Stomach (tissue), 9 donors: Measurements from ENCODE around the gene IBA57. TPM values are rescaled to one million over a fixed set of nuclear protein-coding genes. Genes with fewer than 3 reads are reported as not detected.
A peak's percentile ranks its signal among the peaks of the same experiment; 100 is the strongest.

Source experiments
- DNase-seq, 2 donors: peaks; one replicate each; pipeline versions ENCODE4 v3.0.0 to v3.0.0-alpha.2; 2013 to 2019
- H3K27ac ChIP-seq, 5 donors: fragments of 200-600 bp in 4 of 5; sonication (generic) in 4 of 5; one replicate each; pipeline ENCODE4 v1.5.1; 2013 to 2019; ENCODE audit warnings: mild to moderate bottlenecking in 1 of 5, moderate library complexity in 1 of 5
- H3K27me3 ChIP-seq, 3 donors: fragments of 200-600 bp; sonication (generic); one replicate each; pipeline ENCODE4 v1.5.1; 2017 to 2019; ENCODE audit warnings: mixed run types in 1 of 3
- H3K36me3 ChIP-seq, 4 donors: fragments of 200-600 bp; sonication (generic); 1 replicate in 3 of 4; 2 replicates in 1 of 4; pipeline ENCODE4 v1.5.1; 2016 to 2019
- H3K4me1 ChIP-seq, 4 donors: fragments of 200-600 bp; sonication (generic); one replicate each; pipeline ENCODE4 v1.5.1; 2016 to 2019
- H3K4me3 ChIP-seq, 4 donors: fragments of 200-600 bp; sonication (generic) in 3 of 4; one replicate each; pipeline ENCODE4 v1.5.1; 2016 to 2019; ENCODE audit warnings: mild to moderate bottlenecking in 1 of 4
- H3K9me3 ChIP-seq, 4 donors: fragments of 200-600 bp; sonication (generic); one replicate each; pipeline ENCODE4 v1.5.1; 2016 to 2019
- CTCF ChIP-seq, 7 experiments: fragments of 450-650 bp in 4 of 7; fragments of 200-600 bp in 3 of 7; sonication (generic) in 3 of 7; IDR thresholded peaks; one replicate each; pipeline ENCODE4 v1.5.1; 2016 to 2019; ENCODE audit warnings: antibody characterized with exemption in 7 of 7, control low read depth in 2 of 7, mild to moderate bottlenecking in 1 of 7
- EP300 ChIP-seq: sonication (generic); formaldehyde crosslinking; IDR thresholded peaks from one replicate; pipeline ENCODE4 v1.6.1; 2017; ENCODE audit warnings: antibody characterized with exemption
- POLR2A ChIP-seq, 4 donors: fragments of 450-650 bp; IDR thresholded peaks; one replicate each; pipeline ENCODE4 v1.6.1; 2016; ENCODE audit warnings: antibody characterized with exemption in 4 of 4, control low read depth in 2 of 4, mild to moderate bottlenecking in 1 of 4, moderate library complexity in 1 of 4
- POLR2AphosphoS5 ChIP-seq, 3 donors: sonication (generic); formaldehyde crosslinking; IDR thresholded peaks; one replicate each; pipeline ENCODE4 v1.6.1; 2016; ENCODE audit warnings: antibody characterized with exemption in 3 of 3
- WGBS, 5 donors: extraction: QIAGEN DNeasy Blood & Tissue Kit in 3 of 5; methylation state at CpG; one replicate each; pipeline versions ENCODE4 v1.1.5 to v1.1.7; 2013 to 2018; 5-methylcytosine and 5-hydroxymethylcytosine counted together
- intact Hi-C: fragments of 100-400 bp; cut with DNase I; formaldehyde crosslinking; loops from one replicate; pipeline ENCODE4 v1.15.1; 2023; ENCODE audit warnings: low total_unique reads
- polyA plus RNA-seq, 3 donors: library from polyadenylated mRNA; stranded (reverse); fragments of 200-250 nt; gene quantifications; one replicate each; pipeline ENCODE4 v1.2.3, GENCODE V29; 2013
- total RNA-seq, 5 donors: library from RNA; depleted of rRNA; stranded (reverse); fragments of >200 nt; gene quantifications; one replicate each; pipeline versions ENCODE4 v1.1.0 to v1.2.3, GENCODE V29; 2014 to 2016
- donor health status: healthy with polysubstance abuse.
- donor health status: Bipolar disorder and iron deficiency.
- donor health status: healthy.

IBA57 gene
- total and polyA plus RNA-seq, 8 donors = 1.2 to 6.1 (median 4.3) TPM

- intact Hi-C loops = no loop called here
- DNase-seq = peak in 1 of 2 donors; percentile 8
- peaks cover 10 to 23% (median 17%) of the 10 kb centered on the region in 4 donors for H3K4me1 ChIP-seq
- no peaks in the 10 kb centered on the region for H3K9me3 ChIP-seq
- TF ChIP-seq CTCF (IDR thresholded peaks at IDR 0.05) (no peak), EP300 (no peak), POLR2AphosphoS5 (IDR thresholded peaks at IDR 0.05) (no peak)
- no peaks in the 10 kb centered on the region for H3K36me3 ChIP-seq
- peaks cover 0 to 63% (median 21%) of the 10 kb centered on the region in 3 donors for H3K27me3 ChIP-seq
- H3K27ac ChIP-seq = no peak overlapping the region
- H3K4me3 ChIP-seq = peak overlapping the region in 1 of 4 donors; percentile 46
- WGBS, 5 donors = 73 to 87% (median 79%) methylated on average over 50 to 96 of the region's 96 CpGs
These were observed 46.2 kb downstream of the IBA57 start for GRCh38 chr1:228211531-228212414.

GRCh38 chr1:228212415-228212965, 46.9 kb downstream of the IBA57 start:
- Histone ChIP-seq H3K4me1 (peaks cover 10 to 23% (median 17%) of the 10 kb centered on the region in 4 donors), H3K36me3 (no peaks in the 10 kb centered on the region), H3K27ac (peak overlapping the region in 1 of 5 donors; percentile 78), H3K9me3 (no peaks in the 10 kb centered on the region), H3K4me3 (peak overlapping the region; percentile 46 to 72 (median 54)), H3K27me3 (peaks cover 0 to 56% (median 19%) of the 10 kb centered on the region in 3 donors)
- WGBS, 5 donors = 14 to 47% (median 21%) methylated on average over 25 to 66 of the region's 66 CpGs
- intact Hi-C loops = no loop called here
- DNase-seq = peak in 1 of 2 donors; percentile 58
- no peak for TF ChIP-seq EP300
- TF ChIP-seq POLR2AphosphoS5 (IDR thresholded peaks at IDR 0.05) = no peak
- no peak for TF ChIP-seq CTCF (IDR thresholded peaks at IDR 0.05)
- TF ChIP-seq POLR2A (IDR thresholded peaks at IDR 0.05) = no peak

- Histone ChIP-seq H3K36me3 (no peaks in the 10 kb centered on the region), H3K27ac (peak overlapping the region; percentile 44 to 78 (median 64)), H3K4me3 (peak overlapping the region; percentile 46 to 72 (median 54)), H3K27me3 (peaks cover 0 to 49% (median 12%) of the 10 kb centered on the region in 3 donors), H3K4me1 (peaks cover 10 to 23% (median 17%) of the 10 kb centered on the region in 4 donors), H3K9me3 (no peaks in the 10 kb centered on the region)
- intact Hi-C loops = no loop called here
- WGBS, 5 donors = 1 to 2% (median 1%) methylated on average over 37 to 66 of the region's 67 CpGs
- no peak for TF ChIP-seq POLR2A (IDR thresholded peaks at IDR 0.05)
- peak in 5 of 7 experiments; percentile 30 to 58 (median 49) for TF ChIP-seq CTCF (IDR thresholded peaks at IDR 0.05)
- TF ChIP-seq EP300 = no peak
- TF ChIP-seq POLR2AphosphoS5 (IDR thresholded peaks at IDR 0.05) = peak; percentile 23 to 63 (median 57)
- DNase-seq = peak; percentile 90 to 96
These were observed 47.6 kb downstream of the IBA57 start for GRCh38 chr1:228212966-228213844.
